HG03025 (cell line): ENCODE measurements around the gene SNX17.
"Not testable (repeated sequence)": the region's sequence is repeated elsewhere in the genome, so short reads cannot be mapped to it uniquely, and the experiment has no call there.

ENCODE experiments used
- ATAC-seq: cut with Tn5 transposase; IDR thresholded peaks from one replicate; pipeline ENCODE4 v1.9.1; 2021; ENCODE audit warnings: mild to moderate bottlenecking, moderate library complexity; ENCODE audit not compliant: unreplicated experiment, low FRiP score

Gene SNX17

GRCh38 chr2:27370026-27370815 is at the start of gene SNX17, which contains the start of gene EIF2B4:
TSS of gene SNX17 (plus strand) at chr2:27370616. CDS start at chr2:27370744, 128 bp downstream.
TSS of gene EIF2B4 (minus strand) at chr2:27370338. CDS start at chr2:27370314, 24 bp downstream.
- ATAC-seq = peak; percentile 84

- ATAC-seq = no peak
Measured at GRCh38 chr2:27320958-27321543, 49.4 kb upstream of the SNX17 start.

GRCh38 chr2:27322301-27322765 is 48.1 kb upstream of the SNX17 start:
- ATAC-seq = no peak

GRCh38 chr2:27322766-27323595 is 47.4 kb upstream of the SNX17 start, which contains the start of gene MPV17:
TSS of gene MPV17 (minus strand) at chr2:27323097. CDS start at chr2:27322517, 580 bp downstream.
- ATAC-seq = peak; percentile 89

GRCh38 chr2:27323596-27324285 is 46.7 kb upstream of the SNX17 start:
- ATAC-seq = no peak

GRCh38 chr2:27324720-27325119 is 45.7 kb upstream of the SNX17 start:
- ATAC-seq = no peak

- ATAC-seq = no peak
Measured at GRCh38 chr2:27335311-27335710, 35.1 kb upstream of the SNX17 start.

- ATAC-seq = no peak
Measured at GRCh38 chr2:27336173-27336572, 34.2 kb upstream of the SNX17 start.

GRCh38 chr2:27347641-27348040 is 22.8 kb upstream of the SNX17 start:
- ATAC-seq = no peak

GRCh38 chr2:27350106-27350693 is 20.2 kb upstream of the SNX17 start:
- no peak for ATAC-seq

- ATAC-seq = no peak
Measured at GRCh38 chr2:27351802-27352598, 18.4 kb upstream of the SNX17 start.

GRCh38 chr2:27353386-27353761 is 17.0 kb upstream of the SNX17 start:
- ATAC-seq = not testable (repeated sequence)

- ATAC-seq = no peak
Measured at GRCh38 chr2:27353762-27354596, 16.4 kb upstream of the SNX17 start.

GRCh38 chr2:27354597-27354927 is 15.9 kb upstream of the SNX17 start:
- no peak for ATAC-seq

- ATAC-seq = peak; percentile 29
Measured at GRCh38 chr2:27356056-27356381, 14.4 kb upstream of the SNX17 start.

GRCh38 chr2:27356382-27357181 is 13.8 kb upstream of the SNX17 start, which contains the start of gene GTF3C2:
TSS of gene GTF3C2 (minus strand) at chr2:27356764. CDS start at chr2:27343554, 13,210 bp downstream.
- peak; percentile 81 for ATAC-seq

GRCh38 chr2:27362678-27363420 is 7.6 kb upstream of the SNX17 start:
- ATAC-seq = no peak
